Ishikawa (cell line): ENCODE data around the gene NSG2.

ENCODE experiments used
- CEBPB ChIP-seq: IDR thresholded peaks from 2 replicates; pipeline ENCODE4 v1.6.1; 2012
- CREB1 ChIP-seq: IDR thresholded peaks from 2 replicates; pipeline ENCODE4 v1.6.1; 2012; ENCODE audit warnings: low read depth
- EGR1 ChIP-seq: IDR thresholded peaks from 2 replicates; pipeline ENCODE4 v1.6.1; 2012
- EP300 ChIP-seq: IDR thresholded peaks from 2 replicates; pipeline ENCODE4 v1.6.1; 2012; ENCODE audit warnings: borderline replicate concordance
- FOXM1 ChIP-seq: IDR thresholded peaks from 2 replicates; pipeline ENCODE4 v1.6.1; 2012; ENCODE audit warnings: low read depth, borderline replicate concordance
- NFIC ChIP-seq: IDR thresholded peaks from 2 replicates; pipeline ENCODE4 v1.6.1; 2012
- RAD21 ChIP-seq: IDR thresholded peaks from 2 replicates; pipeline ENCODE4 v1.6.1; 2012; ENCODE audit warnings: low read depth
- TAF1 ChIP-seq: IDR thresholded peaks from 2 replicates; pipeline ENCODE4 v1.6.1; 2012; ENCODE audit warnings: low read depth, mild to moderate bottlenecking
- TCF12 ChIP-seq: IDR thresholded peaks from 2 replicates; pipeline ENCODE4 v1.6.1; 2012; ENCODE audit warnings: low read depth
- TEAD4 ChIP-seq: IDR thresholded peaks from 2 replicates; pipeline ENCODE4 v1.6.1; 2012
- YY1 ChIP-seq: IDR thresholded peaks from 2 replicates; pipeline ENCODE4 v1.6.1; 2012; ENCODE audit warnings: low read depth
- ZBTB7A ChIP-seq: IDR thresholded peaks from 2 replicates; pipeline ENCODE4 v1.6.1; 2012; ENCODE audit warnings: low read depth
- TF ChIP-seq, protein P1 (sequence below): IDR thresholded peaks from 2 replicates; pipeline ENCODE4 v1.6.1; 2012
- TF ChIP-seq, protein P2 (sequence below): IDR thresholded peaks from 2 replicates; pipeline ENCODE4 v1.6.1; 2012
- TF ChIP-seq, protein P3 (sequence below): IDR thresholded peaks from 2 replicates; pipeline ENCODE4 v1.6.1; 2012; ENCODE audit warnings: low read depth, mild to moderate bottlenecking

Gene NSG2

DNA sequence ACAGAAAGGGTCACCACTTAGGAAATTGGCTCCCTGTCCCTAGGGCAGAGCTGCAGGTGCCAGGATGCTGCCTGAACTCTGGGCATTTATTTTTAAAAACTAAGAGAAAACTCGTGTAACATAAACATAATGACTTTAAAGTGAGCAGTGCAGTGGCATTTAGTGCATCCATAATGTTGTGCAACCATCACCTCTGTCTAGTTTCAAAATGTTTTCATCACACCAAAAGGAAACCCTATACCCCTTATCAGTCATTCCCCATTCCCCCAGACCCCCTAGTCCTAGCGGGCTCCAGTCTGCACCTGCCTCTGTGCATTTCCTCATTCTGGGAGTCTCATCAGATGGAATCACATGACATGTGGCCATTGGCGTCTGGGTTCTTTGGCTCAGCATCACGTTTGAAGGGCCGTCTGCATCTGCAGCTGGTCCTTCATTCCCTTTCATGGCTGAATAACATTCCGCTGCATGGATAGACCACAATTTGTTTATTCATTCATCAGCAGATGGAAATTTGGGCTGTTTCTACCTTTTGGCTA is 55.8 kb downstream of the NSG2 start:
- TF ChIP-seq RAD21 (no peak), TAF1 (no peak), YY1 (no peak), EGR1 (no peak), TCF12 (no peak), EP300 (no peak)
- TF ChIP-seq, protein P1, sequence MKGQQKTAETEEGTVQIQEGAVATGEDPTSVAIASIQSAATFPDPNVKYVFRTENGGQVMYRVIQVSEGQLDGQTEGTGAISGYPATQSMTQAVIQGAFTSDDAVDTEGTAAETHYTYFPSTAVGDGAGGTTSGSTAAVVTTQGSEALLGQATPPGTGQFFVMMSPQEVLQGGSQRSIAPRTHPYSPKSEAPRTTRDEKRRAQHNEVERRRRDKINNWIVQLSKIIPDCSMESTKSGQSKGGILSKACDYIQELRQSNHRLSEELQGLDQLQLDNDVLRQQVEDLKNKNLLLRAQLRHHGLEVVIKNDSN = no peak
- TF ChIP-seq, protein P2, sequence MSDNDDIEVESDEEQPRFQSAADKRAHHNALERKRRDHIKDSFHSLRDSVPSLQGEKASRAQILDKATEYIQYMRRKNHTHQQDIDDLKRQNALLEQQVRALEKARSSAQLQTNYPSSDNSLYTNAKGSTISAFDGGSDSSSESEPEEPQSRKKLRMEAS = no peak

DNA sequence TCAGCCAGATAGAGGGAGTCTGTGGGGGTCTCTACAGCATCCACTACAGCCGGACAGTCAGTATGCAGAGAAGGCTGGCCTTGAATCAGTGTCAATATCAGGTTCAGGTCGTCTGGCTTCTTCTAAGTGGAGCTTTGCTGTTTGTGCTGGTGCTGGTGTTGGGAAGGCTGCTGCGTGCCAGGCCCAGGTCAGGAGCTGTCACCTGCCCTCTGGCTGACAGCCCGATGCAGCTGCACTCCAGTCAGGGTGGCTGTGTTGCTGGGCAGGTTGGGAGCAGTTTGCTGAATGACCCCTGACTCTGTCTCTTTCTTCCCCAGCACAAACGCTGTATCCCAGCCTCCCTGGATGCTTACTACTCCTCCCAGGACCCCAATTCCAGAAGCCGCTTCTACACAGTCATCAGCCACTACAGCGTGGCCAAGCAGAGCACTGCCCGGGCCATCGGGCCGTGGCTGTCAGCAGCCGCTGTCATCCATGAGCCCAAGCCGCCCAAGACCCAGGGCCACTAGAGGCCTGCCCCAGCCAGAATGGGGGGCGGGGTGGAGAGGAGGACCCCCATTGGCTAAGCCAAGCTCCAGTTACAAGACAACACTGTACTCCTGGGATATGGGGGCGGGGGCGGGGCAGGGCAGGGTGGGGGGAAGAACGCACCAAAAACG is 61.6 kb downstream of the NSG2 start:
- TF ChIP-seq CEBPB = no peak
- no peak for TF ChIP-seq ZBTB7A
- TF ChIP-seq EGR1 = no peak
- no peak for TF ChIP-seq YY1
- no peak for TF ChIP-seq NFIC
- TF ChIP-seq FOXM1 = no peak
- no peak for TF ChIP-seq CREB1
- TF ChIP-seq, protein P1 = no peak
- TF ChIP-seq TAF1 = no peak
- TF ChIP-seq EP300 = no peak
- no peak for TF ChIP-seq TCF12
- TF ChIP-seq TEAD4 = no peak
- TF ChIP-seq, protein P2 = no peak
- no peak for TF ChIP-seq RAD21
- TF ChIP-seq, protein P3, sequence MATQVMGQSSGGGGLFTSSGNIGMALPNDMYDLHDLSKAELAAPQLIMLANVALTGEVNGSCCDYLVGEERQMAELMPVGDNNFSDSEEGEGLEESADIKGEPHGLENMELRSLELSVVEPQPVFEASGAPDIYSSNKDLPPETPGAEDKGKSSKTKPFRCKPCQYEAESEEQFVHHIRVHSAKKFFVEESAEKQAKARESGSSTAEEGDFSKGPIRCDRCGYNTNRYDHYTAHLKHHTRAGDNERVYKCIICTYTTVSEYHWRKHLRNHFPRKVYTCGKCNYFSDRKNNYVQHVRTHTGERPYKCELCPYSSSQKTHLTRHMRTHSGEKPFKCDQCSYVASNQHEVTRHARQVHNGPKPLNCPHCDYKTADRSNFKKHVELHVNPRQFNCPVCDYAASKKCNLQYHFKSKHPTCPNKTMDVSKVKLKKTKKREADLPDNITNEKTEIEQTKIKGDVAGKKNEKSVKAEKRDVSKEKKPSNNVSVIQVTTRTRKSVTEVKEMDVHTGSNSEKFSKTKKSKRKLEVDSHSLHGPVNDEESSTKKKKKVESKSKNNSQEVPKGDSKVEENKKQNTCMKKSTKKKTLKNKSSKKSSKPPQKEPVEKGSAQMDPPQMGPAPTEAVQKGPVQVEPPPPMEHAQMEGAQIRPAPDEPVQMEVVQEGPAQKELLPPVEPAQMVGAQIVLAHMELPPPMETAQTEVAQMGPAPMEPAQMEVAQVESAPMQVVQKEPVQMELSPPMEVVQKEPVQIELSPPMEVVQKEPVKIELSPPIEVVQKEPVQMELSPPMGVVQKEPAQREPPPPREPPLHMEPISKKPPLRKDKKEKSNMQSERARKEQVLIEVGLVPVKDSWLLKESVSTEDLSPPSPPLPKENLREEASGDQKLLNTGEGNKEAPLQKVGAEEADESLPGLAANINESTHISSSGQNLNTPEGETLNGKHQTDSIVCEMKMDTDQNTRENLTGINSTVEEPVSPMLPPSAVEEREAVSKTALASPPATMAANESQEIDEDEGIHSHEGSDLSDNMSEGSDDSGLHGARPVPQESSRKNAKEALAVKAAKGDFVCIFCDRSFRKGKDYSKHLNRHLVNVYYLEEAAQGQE = no peak

DNA sequence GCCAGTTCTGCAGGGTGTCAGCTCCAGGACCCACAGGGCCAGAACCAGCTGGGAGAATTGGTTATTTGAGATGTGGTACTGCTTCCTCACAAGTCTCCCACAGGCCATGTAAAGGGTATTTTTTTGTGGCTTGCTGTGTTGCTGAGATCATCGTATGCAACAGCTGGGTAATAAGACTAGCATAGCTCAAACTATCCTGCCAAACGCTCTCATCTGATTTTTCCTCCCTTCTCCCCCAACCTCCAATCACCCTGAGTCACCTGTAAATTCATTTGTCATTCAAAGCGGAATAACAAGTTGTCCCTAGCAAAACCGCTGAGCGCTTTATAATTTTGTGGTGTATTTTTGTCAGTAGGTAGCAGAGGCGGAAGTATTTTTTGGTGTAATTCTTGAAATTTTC is 63.2 kb downstream of the NSG2 start:
- TF ChIP-seq, protein P1 = no peak
- TF ChIP-seq, protein P2 = no peak
- TF ChIP-seq TEAD4 = no peak
- TF ChIP-seq TAF1 = no peak

DNA sequence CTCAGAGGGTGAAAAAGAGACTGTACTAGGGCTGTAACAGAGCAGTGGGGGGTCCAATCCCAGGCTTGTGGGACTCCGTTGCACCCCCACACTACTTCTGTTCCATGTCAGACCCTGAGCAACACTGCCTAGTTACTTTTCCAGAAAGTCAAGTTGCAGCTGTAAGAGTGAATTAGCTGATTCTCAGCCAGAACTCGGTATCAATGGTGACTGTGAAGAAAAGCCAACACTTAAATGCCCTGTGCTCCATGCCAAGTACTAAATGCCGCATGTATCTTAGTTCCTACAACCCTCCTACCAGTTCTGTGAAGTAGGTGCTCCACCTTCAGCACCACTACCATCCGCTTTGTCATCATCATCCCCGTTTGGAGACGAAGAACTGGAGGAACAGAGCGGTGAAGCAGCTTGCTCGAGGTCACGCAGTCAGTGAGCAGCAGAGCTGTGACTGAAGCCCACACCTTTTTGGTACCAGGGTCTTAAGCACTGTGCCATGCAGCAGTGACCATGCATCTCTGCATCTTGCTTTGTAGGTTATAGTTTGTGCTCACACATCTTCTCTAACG is 64.3 kb downstream of the NSG2 start:
- TF ChIP-seq TCF12 (no peak), NFIC (no peak), EGR1 (no peak), YY1 (no peak), TAF1 (no peak), CREB1 (no peak), RAD21 (no peak), CEBPB (no peak), EP300 (no peak), ZBTB7A (no peak), TEAD4 (no peak)
- TF ChIP-seq, protein P1 = no peak
- TF ChIP-seq, protein P2 = no peak
- TF ChIP-seq, protein P3 = no peak
